Aorta (tissue), 5 donors: ENCODE data around the gene TRIP13. TPM values are rescaled to one million over a fixed set of nuclear protein-coding genes. Genes with fewer than 3 reads are reported as not detected.
"Not testable (repeated sequence)": the region's sequence is repeated elsewhere in the genome, so short reads cannot be mapped to it uniquely, and the experiment has no call there.

Source experiments
- ATAC-seq: fragments of 200-7000 bp; cut with Tn5 transposase; one replicate; pipeline ENCODE4 v1.9.1; 2022; ENCODE audit warnings: moderate library complexity; ENCODE audit not compliant: low FRiP score
- DNase-seq, 2 donors: peaks; one replicate each; pipeline ENCODE4 v3.0.0-alpha.2; 2020
- H3K27ac ChIP-seq, 2 donors: one replicate each; pipeline ENCODE4 v1.5.1; 2013; ENCODE audit warnings: low read length in 2 of 2, mild to moderate bottlenecking in 2 of 2, moderate library complexity in 2 of 2, control low read depth in 1 of 2, inconsistent platforms in 1 of 2, low read depth in 1 of 2
- H3K27me3 ChIP-seq, 2 donors: one replicate each; pipeline ENCODE4 v1.6.1; 2013; ENCODE audit warnings: control low read depth in 1 of 2, low read length in 1 of 2, mild to moderate bottlenecking in 1 of 2, moderate library complexity in 1 of 2; ENCODE audit not compliant: insufficient read depth in 2 of 2, control insufficient read depth in 1 of 2
- H3K36me3 ChIP-seq, 2 donors: one replicate each; pipeline ENCODE4 v1.6.1; 2013; ENCODE audit warnings: control low read depth in 1 of 2, low read length in 1 of 2, mild to moderate bottlenecking in 1 of 2; ENCODE audit not compliant: insufficient read depth in 2 of 2, control insufficient read depth in 1 of 2
- H3K4me1 ChIP-seq, 2 donors: one replicate each; pipeline ENCODE4 v1.6.1; 2013; ENCODE audit warnings: low read length in 2 of 2, control low read depth in 1 of 2, mild to moderate bottlenecking in 1 of 2, moderate library complexity in 1 of 2; ENCODE audit not compliant: insufficient read depth in 2 of 2, control insufficient read depth in 1 of 2
- H3K4me3 ChIP-seq, 2 donors: one replicate each; pipeline ENCODE4 v1.5.1; 2013; ENCODE audit warnings: low read length in 2 of 2, control low read depth in 1 of 2, mild to moderate bottlenecking in 1 of 2
- H3K9me3 ChIP-seq: one replicate; pipeline ENCODE4 v1.6.1; 2013; ENCODE audit warnings: mild to moderate bottlenecking, low read length; ENCODE audit not compliant: control insufficient read depth
- whole genome bisulfite sequencing, 2 donors: extraction: QIAGEN DNeasy Blood & Tissue Kit; methylation state at CpG; one replicate each; pipeline ENCODE4 v1.1.7; 2013; 5-methylcytosine and 5-hydroxymethylcytosine counted together
- intact Hi-C, 2 donors: fragments of 100-400 bp; cut with DNase I; formaldehyde crosslinking; loops; one replicate each; pipeline versions ENCODE4 v1.14.2 to v1.15.0; 2022
- polyA plus RNA-seq, 2 donors: library from polyadenylated mRNA; stranded (reverse); fragments of 200-250 nt; gene quantifications; one replicate each; pipeline ENCODE4 v1.2.3, GENCODE V29; 2013
- total RNA-seq, 2 donors: library from RNA; stranded (reverse); fragmentation: NEBNext Ultra II Directional; extraction: Animal tissue kit (Norgen Biotek cat#: 25700); gene quantifications; one replicate each; pipeline ENCODE4 v1.2.1, GENCODE V29; 2021
- donor health status: healthy with polysubstance abuse.
- donor health status: Bipolar disorder and iron deficiency.
- donor health status: DM: no; HTN: no; CAD: no.
- donor health status: DM: no; HTN: no; CAD: no.
- donor health status: DM: yes; HTN: yes; CAD: no.

The TRIP13 gene
- total and polyA plus RNA-seq, 4 donors: 0.28 to 1.3 (median 1.0) TPM

GRCh38 chr5:922436-923280 is 30.0 kb downstream of the TRIP13 start:
- no peak for DNase-seq
- WGBS, 2 donors: 92 to 93% methylated on average over 17 of the region's 17 CpGs
- H3K4me3 ChIP-seq: no peak overlapping the region
- H3K9me3 ChIP-seq: peaks cover 1% of the 10 kb centered on the region
- no peaks in the 10 kb centered on the region for H3K36me3 ChIP-seq
- H3K4me1 ChIP-seq: no peaks in the 10 kb centered on the region
- no peaks in the 10 kb centered on the region for H3K27me3 ChIP-seq
- H3K27ac ChIP-seq: no peak overlapping the region
- intact Hi-C loops: no loop called here
- ATAC-seq: no peak

DNA sequence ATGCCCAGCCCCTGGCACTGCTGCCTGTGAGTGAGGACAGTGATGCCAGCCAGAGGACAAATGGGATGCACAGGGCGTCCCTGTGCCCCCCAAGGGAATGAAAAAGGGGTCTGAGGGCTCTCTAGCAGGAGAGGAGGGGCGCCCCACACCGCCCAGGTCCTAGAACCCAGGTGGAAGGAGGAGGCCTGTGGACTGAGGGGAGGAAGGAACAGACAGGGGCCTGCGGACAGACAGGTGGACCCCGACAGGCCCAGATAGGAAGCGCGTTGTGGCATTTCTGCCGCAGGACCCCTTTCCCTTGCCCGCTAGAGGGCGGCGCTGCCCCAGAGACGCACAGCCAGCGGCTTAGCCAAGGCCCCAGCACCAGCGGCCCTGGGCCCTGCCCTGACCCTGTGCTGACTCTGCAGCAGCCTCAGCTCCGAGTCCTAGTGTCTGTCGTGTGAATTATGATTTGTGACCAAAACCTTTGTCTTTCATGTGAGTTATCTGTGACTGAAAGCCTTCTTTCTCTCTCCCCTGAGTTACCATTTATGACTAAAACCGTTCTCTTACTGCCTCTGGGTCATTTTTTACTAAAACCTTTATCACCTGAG is 30.7 kb downstream of the TRIP13 start:
- Histone ChIP-seq H3K4me1 (no peaks in the 10 kb centered on the region), H3K27ac (no peak overlapping the region), H3K36me3 (no peaks in the 10 kb centered on the region), H3K4me3 (no peak overlapping the region), H3K27me3 (no peaks in the 10 kb centered on the region), H3K9me3 (peaks cover 1% of the 10 kb centered on the region)
- WGBS, 2 donors: 24 to 36% methylated on average over 12 to 17 of the region's 17 CpGs
- intact Hi-C loops: no loop called here
- ATAC-seq: peak; percentile 92
- DNase-seq: peak; percentile 84 to 90

DNA sequence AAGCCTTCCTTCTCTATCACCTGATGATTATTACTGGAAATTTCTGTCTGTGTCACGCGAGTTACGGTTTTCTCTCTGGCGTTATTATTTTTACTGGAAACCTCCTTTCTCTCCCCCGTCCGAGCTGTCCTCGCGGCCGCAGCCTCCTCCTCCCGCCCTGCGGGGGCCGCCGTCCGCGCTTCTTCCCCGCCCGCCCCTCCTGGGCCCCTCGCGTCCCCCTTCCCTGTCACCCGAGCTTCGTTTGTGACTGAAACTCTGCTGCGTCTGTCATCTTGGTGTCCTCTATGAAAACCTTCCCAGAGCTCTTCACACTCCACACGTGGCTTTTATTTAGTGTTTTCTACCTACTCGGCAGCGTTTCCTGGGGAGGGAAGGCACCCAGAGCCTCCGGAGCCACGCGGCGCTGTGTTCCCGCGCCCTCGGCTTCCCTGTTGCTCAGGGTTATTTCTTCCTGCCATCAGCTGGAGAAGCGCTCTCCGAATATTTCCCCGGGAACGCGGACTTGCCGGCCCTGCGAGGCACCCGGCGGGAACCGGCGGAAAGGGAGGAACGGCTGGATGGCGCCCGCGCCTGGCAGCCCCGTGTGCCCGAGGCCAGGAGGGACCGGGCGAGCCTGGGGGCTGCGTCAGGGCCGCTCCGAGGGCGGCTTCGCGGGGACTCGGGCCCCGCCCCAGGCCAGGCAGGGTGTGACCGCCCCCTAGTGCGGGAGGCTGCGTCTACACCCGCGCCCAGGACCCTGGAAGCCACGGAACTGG is 33.9 kb downstream of the TRIP13 start:
- no peaks in the 10 kb centered on the region for H3K27me3 ChIP-seq
- no peaks in the 10 kb centered on the region for H3K9me3 ChIP-seq
- intact Hi-C loops: no loop called here
- H3K4me1 ChIP-seq: no peaks in the 10 kb centered on the region
- H3K4me3 ChIP-seq: peak overlapping the region in 1 of 2 donors; percentile 16
- H3K27ac ChIP-seq: no peak overlapping the region
- WGBS, 2 donors: 2% methylated on average over 61 to 65 of the region's 65 CpGs
- no peaks in the 10 kb centered on the region for H3K36me3 ChIP-seq
- peak; percentile 68 for ATAC-seq
- peak in 1 of 2 donors; percentile 78 for DNase-seq

GRCh38 chr5:927172-928015 is 34.7 kb downstream of the TRIP13 start:
- DNase-seq: peak in 1 of 2 donors; percentile 41
- Histone ChIP-seq H3K36me3 (no peaks in the 10 kb centered on the region), H3K9me3 (no peaks in the 10 kb centered on the region), H3K27me3 (no peaks in the 10 kb centered on the region), H3K27ac (no peak overlapping the region), H3K4me3 (no peak overlapping the region), H3K4me1 (no peaks in the 10 kb centered on the region)
- ATAC-seq: no peak
- intact Hi-C loops: no loop called here
- WGBS, 2 donors: 74 to 83% methylated on average over 30 of the region's 30 CpGs

DNA sequence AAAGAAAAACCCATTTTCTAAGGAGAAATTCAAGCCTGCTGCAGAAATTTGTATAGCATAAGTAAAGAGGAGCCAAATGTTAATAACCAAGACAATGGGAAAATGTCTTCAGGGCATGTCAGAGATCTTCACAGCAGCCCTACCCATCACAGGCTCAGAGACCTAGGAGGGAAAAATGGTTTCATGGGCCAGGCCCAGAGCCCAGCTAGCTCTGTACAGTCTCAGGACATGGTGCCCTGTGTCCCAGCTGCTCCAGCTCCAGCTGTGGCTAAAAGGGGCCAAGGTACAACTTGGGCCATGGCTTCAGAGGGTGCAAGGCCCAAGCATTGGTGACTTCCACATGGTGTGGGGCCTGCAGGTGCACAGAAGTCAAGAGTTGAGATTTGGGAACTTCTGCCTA is 36.5 kb downstream of the TRIP13 start:
- not testable (repeated sequence) for DNase-seq

GRCh38 chr5:929596-929995 is 36.9 kb downstream of the TRIP13 start:
- H3K27me3 ChIP-seq: no peaks in the 10 kb centered on the region
- intact Hi-C loops: no loop called here
- DNase-seq: no peak

More for the DNA sequence above, 36.5 kb downstream of the TRIP13 start:
- H3K4me1 ChIP-seq, H3K27me3 ChIP-seq, intact Hi-C loops, H3K4me3 ChIP-seq, ATAC-seq, H3K9me3 ChIP-seq, H3K36me3 ChIP-seq, H3K27ac ChIP-seq: not testable (repeated sequence)

GRCh38 chr5:930866-931265 is 38.2 kb downstream of the TRIP13 start:
- DNase-seq: no peak
- intact Hi-C loops: no loop called here

More at GRCh38 chr5:929596-929995, 36.9 kb downstream of the TRIP13 start:
- no peaks in the 10 kb centered on the region for H3K9me3 ChIP-seq
- no peaks in the 10 kb centered on the region for H3K4me1 ChIP-seq
- H3K27ac ChIP-seq: no peak overlapping the region
- no peaks in the 10 kb centered on the region for H3K36me3 ChIP-seq
- H3K4me3 ChIP-seq: no peak overlapping the region
- no peak for ATAC-seq

DNA sequence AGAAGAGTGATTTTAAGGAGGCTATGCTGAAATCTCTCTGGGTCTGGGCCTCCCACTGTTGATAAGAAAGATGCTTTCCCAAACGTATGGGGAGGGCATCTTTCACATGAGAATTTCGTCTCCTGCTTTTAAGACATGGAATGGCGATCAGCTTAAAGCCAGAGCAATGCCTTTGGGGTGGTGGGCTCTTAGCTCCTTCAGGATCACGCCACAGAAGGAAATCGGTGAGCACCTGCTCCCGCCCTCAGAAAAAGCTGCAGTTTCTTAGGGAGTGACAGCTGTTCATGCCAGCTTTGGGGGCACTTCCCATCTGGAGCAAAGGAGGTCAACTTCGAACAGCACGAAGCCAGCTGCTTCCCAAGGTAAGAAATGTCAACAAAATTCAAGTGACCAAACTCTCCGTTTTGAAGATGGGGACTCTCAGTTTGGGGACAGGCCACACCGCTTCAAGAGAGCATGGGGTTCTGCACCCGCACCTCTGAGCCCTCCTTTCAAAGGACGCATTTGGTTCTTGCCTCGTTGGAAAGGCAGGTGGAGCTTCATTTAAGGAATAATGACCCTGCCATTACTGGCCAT is 39.0 kb downstream of the TRIP13 start:
- no peaks in the 10 kb centered on the region for H3K9me3 ChIP-seq
- intact Hi-C loops: no loop called here
- no peak for ATAC-seq
- no peak overlapping the region for H3K4me3 ChIP-seq
- H3K27ac ChIP-seq: no peak overlapping the region
- no peaks in the 10 kb centered on the region for H3K4me1 ChIP-seq
- no peaks in the 10 kb centered on the region for H3K27me3 ChIP-seq
- WGBS, 2 donors: 80 to 84% methylated on average over 13 of the region's 13 CpGs
- H3K36me3 ChIP-seq: no peaks in the 10 kb centered on the region
- no peak for DNase-seq

More at GRCh38 chr5:930866-931265, 38.2 kb downstream of the TRIP13 start:
- Histone ChIP-seq H3K27ac (no peak overlapping the region), H3K27me3 (no peaks in the 10 kb centered on the region), H3K9me3 (no peaks in the 10 kb centered on the region), H3K36me3 (no peaks in the 10 kb centered on the region), H3K4me1 (no peaks in the 10 kb centered on the region), H3K4me3 (no peak overlapping the region)
- 80 to 86% methylated on average over 8 of the region's 8 CpGs for WGBS, 2 donors
- ATAC-seq: no peak
